ENCODE results near the gene MAB21L2. TPM values are rescaled to one million over a fixed set of nuclear protein-coding genes. Genes with fewer than 3 reads are reported as not detected.
A peak's percentile ranks its signal among the peaks of the same experiment; 100 is the strongest.
"Not testable (repeated sequence)": the region's sequence is repeated elsewhere in the genome, so short reads cannot be mapped to it uniquely, and the experiment has no call there.

The MAB21L2 gene
- total RNA-seq (0.54 and 0.81 TPM in 2 replicates), polyA plus RNA-seq (0.12 and 0.47 TPM in 2 replicates)

DNA sequence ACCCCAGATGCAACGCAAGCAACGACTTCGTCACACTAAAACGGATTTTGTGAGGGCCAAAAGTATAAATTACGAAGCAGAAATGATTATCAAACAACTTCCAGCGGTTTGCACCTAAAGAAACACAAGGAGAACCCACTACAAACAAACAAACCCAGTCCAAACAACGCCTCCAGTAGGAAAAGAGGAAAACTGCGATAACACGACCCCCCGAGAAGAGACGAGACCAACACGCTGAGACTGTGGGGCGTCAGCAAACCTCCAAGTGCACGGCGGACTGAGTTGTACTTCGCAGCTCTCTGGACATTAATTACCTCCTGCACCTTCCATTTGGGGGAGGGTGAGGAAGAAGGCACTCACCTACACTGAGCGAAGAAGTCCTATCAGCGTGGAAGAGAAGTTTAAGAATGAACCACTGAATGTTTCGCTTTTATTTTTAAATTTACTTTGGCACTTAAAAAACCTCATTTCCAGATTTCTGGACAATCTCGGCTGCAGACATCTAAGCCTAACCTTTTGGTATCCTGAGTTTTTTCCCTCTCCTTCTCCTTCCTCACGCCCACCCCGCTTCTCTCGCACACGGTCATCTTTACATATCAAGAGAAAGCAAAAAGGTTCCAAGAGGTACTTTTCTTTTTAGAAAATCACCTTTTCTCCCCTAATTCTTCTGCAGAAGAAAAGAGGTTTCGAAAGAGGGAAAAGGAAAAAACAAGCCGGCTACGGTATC, at the start of gene MAB21L2:
Gene MAB21L2, plus strand, starts transcription at position 6 of the 727 bp plus-strand sequence. CDS start 879 bp downstream, outside the sequence.
- peak in 1 of 2 donors; percentile 10 for DNase-seq (ENCODE audit: low read depth in 1 of 2, low spot score in 1 of 2)
- Histone ChIP-seq H3K36me3 (no peaks in the 10 kb centered on the region), H3K4me3 (peak within 1 kb of the TSS; percentile 5), H3K9me3 (ENCODE audit: low read depth) (no peaks in the 10 kb centered on the region), H3K27me3 (peaks cover 94% of the 10 kb centered on the region), H3K4me1 (ENCODE audit: low read depth) (peaks cover 5% of the 10 kb centered on the region), H3K27ac (no peak within 1 kb of the TSS)
- TF ChIP-seq, protein P1, sequence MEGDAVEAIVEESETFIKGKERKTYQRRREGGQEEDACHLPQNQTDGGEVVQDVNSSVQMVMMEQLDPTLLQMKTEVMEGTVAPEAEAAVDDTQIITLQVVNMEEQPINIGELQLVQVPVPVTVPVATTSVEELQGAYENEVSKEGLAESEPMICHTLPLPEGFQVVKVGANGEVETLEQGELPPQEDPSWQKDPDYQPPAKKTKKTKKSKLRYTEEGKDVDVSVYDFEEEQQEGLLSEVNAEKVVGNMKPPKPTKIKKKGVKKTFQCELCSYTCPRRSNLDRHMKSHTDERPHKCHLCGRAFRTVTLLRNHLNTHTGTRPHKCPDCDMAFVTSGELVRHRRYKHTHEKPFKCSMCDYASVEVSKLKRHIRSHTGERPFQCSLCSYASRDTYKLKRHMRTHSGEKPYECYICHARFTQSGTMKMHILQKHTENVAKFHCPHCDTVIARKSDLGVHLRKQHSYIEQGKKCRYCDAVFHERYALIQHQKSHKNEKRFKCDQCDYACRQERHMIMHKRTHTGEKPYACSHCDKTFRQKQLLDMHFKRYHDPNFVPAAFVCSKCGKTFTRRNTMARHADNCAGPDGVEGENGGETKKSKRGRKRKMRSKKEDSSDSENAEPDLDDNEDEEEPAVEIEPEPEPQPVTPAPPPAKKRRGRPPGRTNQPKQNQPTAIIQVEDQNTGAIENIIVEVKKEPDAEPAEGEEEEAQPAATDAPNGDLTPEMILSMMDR (IDR thresholded peaks at IDR 0.05; ENCODE audit: low read depth, low read length) = no peak

DNA sequence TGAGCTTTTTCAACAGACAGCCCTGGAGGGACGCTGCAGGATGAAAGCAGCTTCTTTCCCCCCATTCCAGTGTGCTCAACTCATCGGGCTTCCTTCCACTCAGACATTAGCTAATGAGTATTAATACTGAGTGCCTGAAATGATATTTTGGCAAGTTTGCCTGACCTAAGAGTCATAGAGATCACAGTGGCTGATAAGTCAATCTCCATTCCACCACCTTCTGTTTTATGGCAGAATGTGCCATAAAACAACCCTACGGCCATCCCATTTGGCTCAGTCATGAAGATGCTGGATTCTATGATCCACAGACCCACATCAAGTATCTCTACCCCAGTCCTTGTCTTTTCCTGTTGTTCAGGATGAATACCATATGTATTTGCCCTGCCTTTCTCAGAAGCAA, 48.3 kb upstream of the MAB21L2 start:
- Histone ChIP-seq H3K9me3 (ENCODE audit: low read depth) (no peaks in the 10 kb centered on the region), H3K4me1 (ENCODE audit: low read depth) (no peaks in the 10 kb centered on the region), H3K27ac (no peak overlapping the region), H3K36me3 (no peaks in the 10 kb centered on the region), H3K27me3 (no peaks in the 10 kb centered on the region), H3K4me3 (no peak overlapping the region)
- no peak for DNase-seq (ENCODE audit: low read depth in 1 of 2, low spot score in 1 of 2)
- TF ChIP-seq, protein P1 (IDR thresholded peaks at IDR 0.05; ENCODE audit: low read depth, low read length) = no peak

DNA sequence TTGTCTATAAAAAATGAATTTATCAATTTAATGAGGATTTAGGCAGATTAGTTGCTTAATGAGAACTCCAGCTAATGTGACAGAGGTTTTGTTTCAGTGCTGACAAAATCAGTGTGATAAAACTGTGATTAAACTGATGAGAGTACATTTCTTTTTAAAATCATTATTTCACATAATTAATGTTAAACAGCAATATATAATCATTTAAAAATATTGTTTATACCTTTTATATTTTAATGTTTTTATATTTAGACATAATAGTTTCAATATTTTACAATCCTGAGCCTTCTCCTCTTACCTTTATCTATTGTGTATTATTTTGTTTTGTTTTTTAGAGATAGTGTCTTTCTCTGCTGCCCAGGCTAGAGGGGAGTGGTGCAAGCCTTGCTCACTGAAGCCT, 47.1 kb upstream of the MAB21L2 start:
- H3K27me3 ChIP-seq = no peaks in the 10 kb centered on the region
- no peak overlapping the region for H3K4me3 ChIP-seq
- no peaks in the 10 kb centered on the region for H3K9me3 ChIP-seq (ENCODE audit: low read depth)
- H3K27ac ChIP-seq = no peak overlapping the region
- TF ChIP-seq, protein P1 (IDR thresholded peaks at IDR 0.05; ENCODE audit: low read depth, low read length) = no peak
- no peaks in the 10 kb centered on the region for H3K36me3 ChIP-seq
- no peak for DNase-seq (ENCODE audit: low read depth in 1 of 2, low spot score in 1 of 2)
- H3K4me1 ChIP-seq (ENCODE audit: low read depth) = no peaks in the 10 kb centered on the region

DNA sequence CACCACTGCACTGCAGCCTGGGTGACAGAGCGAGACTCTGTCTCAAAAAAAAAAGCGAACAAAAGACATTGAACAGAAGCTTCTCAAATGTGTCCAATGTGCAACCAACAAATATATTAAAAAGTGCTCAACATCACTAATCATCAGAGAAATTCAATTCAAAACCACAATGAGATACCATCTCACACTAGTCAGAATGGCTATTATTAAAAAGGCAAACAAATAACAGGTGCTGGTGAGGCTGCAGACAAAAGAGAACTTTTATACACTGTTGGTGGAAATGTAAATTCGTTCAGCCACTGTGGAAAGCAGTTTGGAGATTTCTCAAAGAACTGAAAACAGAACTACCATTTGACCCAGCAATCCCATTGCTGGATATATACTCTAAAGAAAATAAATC, 44.0 kb upstream of the MAB21L2 start:
- H3K9me3 ChIP-seq (ENCODE audit: low read depth); H3K27ac ChIP-seq; H3K4me1 ChIP-seq (ENCODE audit: low read depth); H3K4me3 ChIP-seq; H3K27me3 ChIP-seq; DNase-seq (ENCODE audit: low read depth in 1 of 2, low spot score in 1 of 2); H3K36me3 ChIP-seq: not testable (repeated sequence)

DNA sequence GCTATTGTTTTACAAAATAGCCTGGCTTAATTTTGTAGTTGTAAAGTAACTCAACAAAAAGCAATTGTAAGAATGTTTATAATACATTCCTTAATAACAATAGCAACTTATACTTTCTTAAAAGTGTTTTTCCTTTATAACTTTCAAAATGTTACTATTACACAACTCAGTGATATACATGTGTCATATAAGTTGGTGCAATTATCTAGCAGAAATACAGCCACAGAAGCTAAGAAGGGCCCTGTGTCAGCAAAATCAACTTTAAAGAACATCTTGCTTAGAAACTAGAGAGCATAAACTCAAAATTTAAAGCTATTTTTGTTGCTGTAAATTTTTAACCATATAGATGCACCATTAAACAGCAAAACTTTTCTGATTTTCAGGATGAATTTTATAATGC, 41.4 kb upstream of the MAB21L2 start:
- no peak overlapping the region for H3K4me3 ChIP-seq
- TF ChIP-seq, protein P1 (IDR thresholded peaks at IDR 0.05; ENCODE audit: low read depth, low read length) = no peak
- no peak overlapping the region for H3K27ac ChIP-seq
- H3K36me3 ChIP-seq = no peaks in the 10 kb centered on the region
- peaks cover 4% of the 10 kb centered on the region for H3K4me1 ChIP-seq (ENCODE audit: low read depth)
- H3K27me3 ChIP-seq = no peaks in the 10 kb centered on the region
- no peaks in the 10 kb centered on the region for H3K9me3 ChIP-seq (ENCODE audit: low read depth)
- DNase-seq (ENCODE audit: low read depth in 1 of 2, low spot score in 1 of 2) = no peak

DNA sequence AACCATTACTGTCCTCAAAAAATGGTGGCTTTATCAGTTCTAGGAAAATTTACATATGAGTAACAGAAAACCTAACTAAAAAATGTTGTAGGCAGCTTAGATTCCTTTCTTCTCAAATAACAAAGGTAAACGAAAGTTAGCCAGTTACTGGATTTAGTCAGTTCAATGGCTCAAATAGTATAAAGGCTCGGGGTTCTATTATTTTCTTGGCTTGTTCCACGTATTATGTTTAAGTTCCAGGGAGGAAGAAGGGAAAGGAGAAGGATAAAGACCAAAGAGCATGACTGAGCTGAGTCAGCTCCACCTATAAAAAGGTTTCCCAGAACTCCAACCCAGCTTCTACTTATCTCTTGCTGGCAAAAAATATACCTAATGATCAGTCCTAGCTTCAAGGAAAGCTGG, 41.0 kb upstream of the MAB21L2 start:
- Histone ChIP-seq H3K4me1 (ENCODE audit: low read depth) (peaks cover 4% of the 10 kb centered on the region), H3K4me3 (no peak overlapping the region), H3K9me3 (ENCODE audit: low read depth) (no peaks in the 10 kb centered on the region), H3K27me3 (no peaks in the 10 kb centered on the region), H3K27ac (no peak overlapping the region), H3K36me3 (no peaks in the 10 kb centered on the region)
- TF ChIP-seq, protein P1 (IDR thresholded peaks at IDR 0.05; ENCODE audit: low read depth, low read length) = no peak
- no peak for DNase-seq (ENCODE audit: low read depth in 1 of 2, low spot score in 1 of 2)

All from cardiac muscle cell (in vitro differentiated cells and primary cell).